ENCODE measurements around the gene EPS8.

EPS8 gene

DNA sequence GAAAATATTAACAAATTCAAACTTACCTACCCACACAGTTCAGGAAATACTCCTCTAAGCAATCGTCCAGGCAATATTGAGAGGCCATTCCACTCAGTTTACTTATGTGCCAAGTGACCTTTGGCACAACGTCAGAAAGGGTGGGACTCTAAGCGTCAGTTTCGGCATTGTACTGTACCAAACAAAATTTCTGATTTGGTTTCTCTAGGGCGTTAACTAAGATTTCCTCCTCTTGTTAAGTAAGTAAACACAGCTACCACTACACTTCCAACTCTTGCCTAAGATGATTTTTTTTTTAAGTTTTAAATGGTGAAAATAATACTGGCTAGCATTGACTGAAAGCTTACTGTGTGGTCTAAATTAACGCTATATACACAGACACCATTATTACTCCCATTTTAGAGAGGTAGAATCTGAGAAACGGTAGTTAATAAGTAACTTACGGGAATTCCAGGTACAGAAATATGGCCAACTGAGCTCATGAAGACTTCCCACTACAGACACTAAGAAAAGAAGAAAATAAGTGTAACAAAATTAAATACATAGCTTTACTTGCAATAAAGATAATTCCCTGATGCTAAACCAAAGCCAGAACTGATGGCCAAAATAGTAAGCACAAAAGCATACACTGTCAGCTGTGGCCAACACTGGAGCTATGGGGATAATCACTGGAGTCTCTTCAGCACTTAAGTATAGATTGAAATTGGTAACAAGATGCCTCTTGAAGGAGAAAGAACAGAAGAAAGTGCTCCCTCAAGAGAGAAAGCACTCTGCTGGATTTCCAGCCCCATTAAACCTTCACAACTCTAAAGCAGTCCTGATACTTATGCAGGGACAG, 76.1 kb downstream of the EPS8 start:
- no peak for DNase-seq

DNA sequence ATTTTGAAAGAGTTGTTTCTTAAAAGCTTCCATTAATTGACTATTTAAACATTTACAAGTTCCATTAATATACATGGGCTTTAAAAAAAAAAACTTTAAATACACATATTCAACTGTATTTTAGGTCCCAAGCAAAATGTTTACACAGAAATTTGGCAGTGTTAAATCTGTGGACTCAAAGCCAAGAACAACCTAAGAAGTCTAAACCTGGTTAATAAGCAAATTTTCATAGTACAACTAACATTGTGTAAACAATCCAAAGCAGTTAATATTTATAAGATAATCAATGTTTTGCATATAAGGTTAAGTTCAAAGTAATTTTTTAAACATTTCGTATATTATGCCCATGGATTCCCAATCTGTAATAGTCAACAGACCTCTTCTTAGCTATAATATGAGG, 77.0 kb downstream of the EPS8 start:
- no peak for DNase-seq

GRCh38 chr12:15710860-15711510, 78.2 kb downstream of the EPS8 start:
- DNase-seq: no peak

DNA sequence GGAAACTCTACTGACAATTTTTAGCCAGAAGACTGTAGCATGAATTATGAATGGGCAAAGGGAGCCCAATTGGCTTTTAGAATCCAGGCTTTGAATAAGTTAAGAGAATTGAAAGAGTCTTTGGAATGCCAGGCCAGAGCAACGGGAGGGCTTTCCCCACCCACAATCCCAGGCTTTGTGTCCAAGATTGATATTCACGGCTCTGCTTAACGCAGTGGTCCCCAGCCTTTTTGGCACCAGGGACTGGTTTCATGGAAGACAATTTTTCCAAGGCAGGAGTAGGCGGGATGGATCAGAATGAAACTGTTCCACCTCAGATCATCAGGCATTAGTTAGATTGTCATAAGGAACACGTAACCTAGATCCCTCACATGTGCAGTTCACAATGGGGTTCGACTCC, 79.6 kb downstream of the EPS8 start:
- no peak for DNase-seq

GRCh38 chr12:15708396-15709076, 80.7 kb downstream of the EPS8 start:
- no peak for DNase-seq

- no peak for DNase-seq
Observed at GRCh38 chr12:15707516-15708199, 81.5 kb downstream of the EPS8 start.

DNA sequence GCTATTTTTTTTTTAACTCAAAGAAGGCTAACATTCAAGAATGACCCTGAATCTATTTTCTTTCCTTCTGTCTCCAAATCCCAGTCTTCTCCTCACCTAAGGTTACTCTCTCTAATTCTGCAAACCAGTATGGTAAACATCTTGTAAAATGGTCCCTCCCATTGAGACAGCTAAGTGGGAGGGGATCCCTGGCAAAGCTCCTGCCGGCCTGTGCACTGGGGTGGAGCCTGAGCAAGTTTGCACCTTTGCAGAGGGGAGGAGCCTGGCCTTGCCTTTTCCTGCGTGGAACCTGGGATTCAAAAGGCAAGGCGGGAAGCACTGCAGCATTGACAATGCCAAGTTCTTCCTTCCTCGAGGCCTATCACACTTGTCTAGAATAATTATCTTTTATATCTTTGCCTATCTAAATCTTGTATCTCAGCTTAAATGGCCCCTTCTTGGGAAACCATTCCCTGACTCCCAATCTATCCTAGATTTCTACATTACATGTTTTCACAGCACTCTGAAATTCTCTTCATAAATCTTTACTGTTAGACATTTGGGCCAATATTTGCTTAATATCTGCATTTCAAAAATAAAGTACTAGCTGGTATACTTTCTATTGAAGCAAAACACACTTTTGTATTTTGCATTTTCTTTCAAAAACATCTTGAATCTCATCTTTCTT, 83.0 kb downstream of the EPS8 start:
- no peak for DNase-seq

DNA sequence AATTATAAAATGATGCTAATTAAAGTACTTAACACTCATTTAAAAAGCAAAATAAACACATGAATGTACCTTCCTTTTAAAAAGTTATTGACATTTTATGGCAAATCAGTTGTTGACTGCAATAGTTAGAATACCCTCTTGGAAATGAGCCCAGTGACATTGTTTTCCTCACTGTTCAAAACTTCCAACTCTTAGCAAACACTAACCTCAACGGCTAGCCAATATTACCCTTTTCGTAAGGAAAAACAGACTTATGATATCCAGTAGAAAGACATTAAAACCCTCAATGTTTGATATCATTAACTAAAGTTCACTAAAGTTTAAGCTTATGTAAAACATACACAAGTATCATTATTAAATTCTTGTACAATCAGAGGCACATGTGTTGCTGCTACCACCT, 83.6 kb downstream of the EPS8 start:
- DNase-seq: no peak

DNA sequence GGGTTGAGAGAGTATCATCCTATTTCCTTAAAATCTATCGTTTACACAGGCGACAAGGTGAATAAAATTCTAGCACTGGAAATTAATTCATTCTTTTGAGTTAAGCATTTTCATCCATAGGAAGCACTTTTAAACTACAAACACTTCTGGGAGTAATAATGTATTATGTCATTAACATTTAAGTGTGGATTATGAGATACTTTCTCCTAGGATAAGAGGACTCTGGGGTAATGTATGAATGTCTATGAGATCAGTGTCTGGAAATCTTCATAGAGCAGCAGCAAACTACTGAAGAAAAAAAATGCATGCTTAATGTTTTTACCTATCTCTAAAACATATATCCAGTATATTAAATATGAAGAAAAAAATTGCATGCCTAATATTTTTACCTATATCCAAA, 86.9 kb downstream of the EPS8 start:
- no peak for DNase-seq

- DNase-seq: no peak
Observed at GRCh38 chr12:15701631-15702156, 87.5 kb downstream of the EPS8 start.

- DNase-seq: no peak
Observed at GRCh38 chr12:15701206-15701605, 88.0 kb downstream of the EPS8 start.

DNA sequence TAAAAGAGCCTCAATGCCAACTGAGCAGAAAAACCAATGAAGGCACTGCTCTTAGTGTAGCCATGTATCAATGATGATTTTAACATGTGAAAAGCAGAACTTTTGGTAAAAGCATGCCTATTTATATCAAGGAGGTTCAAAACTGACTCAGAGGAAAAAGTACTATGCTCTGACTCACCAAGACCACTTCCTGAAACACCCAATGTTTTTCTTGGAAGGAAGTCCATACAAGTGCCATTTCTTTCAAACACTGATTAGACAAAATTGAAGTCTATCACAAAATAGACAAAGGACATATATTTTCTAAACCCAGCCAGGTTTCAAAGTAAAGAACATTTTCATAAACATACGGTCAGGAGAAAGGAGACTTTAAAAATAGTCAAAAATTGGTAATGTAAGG, 88.6 kb downstream of the EPS8 start:
- no peak for DNase-seq

GRCh38 chr12:15699886-15700285, 89.3 kb downstream of the EPS8 start:
- DNase-seq: no peak

DNA sequence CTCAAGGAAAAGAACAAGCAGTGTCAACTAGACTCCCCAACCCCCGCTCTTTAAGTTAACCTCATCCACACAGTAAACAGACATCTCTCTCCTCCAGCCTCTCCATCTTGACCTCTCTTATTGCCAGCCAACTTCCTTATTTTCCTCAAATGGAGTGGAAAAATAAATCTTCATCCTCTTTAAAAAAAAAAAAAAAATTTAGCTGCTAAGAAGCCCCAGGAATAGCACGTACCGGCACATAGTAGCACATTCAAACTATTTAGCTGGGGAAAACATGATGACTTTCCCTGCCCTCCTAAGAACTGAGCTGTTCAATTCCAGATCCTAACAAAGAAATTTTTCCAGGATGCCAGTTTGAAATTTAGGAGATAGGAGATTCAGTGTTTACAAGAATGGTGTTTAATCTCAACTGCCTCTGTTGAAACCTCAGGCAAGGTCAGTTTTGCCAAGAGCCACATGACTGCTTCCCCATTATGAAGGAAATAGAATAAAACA, 90.8 kb downstream of the EPS8 start:
- no peak for DNase-seq

DNA sequence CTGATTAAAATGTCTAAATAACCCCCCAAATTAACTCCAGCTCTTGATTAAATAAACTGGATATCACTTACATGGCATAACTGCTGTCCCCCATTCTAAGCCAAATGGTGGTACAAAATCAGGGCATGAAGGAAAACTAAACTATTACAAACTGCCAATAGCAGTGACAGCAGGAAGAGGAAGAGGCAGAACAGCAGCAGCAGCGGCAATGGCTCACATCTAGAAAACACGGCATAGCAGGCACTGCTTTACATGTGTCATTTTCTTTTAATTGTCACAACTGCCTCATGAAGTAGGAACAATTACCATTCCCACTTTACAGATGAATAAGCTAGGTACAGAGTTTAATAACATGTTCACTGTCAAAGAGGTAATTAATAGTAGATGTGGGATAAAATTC, 92.0 kb downstream of the EPS8 start:
- no peak for DNase-seq

GRCh38 chr12:15693228-15693911, 95.8 kb downstream of the EPS8 start:
- no peak for DNase-seq

DNA sequence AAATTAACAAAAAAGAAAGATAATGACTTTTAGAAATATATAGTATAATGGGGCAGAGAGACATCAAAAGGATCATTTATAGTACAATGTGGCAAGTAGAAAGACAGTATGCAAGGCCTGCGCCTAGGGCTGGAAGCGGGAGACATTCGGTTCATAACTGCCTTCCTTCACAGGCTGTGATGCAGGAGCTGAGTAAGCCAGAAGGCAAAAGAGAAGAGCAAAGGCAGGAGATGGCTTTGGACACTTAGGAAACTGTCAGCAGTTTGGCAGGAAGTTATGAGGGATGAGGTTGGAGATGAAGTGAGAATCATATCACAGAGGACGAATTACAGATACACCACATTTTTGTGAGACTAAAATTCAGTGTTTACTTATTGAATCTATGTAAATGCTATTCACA, 97.8 kb downstream of the EPS8 start:
- DNase-seq: no peak

GRCh38 chr12:15690320-15690719, 98.9 kb downstream of the EPS8 start:
- DNase-seq: no peak

DNA sequence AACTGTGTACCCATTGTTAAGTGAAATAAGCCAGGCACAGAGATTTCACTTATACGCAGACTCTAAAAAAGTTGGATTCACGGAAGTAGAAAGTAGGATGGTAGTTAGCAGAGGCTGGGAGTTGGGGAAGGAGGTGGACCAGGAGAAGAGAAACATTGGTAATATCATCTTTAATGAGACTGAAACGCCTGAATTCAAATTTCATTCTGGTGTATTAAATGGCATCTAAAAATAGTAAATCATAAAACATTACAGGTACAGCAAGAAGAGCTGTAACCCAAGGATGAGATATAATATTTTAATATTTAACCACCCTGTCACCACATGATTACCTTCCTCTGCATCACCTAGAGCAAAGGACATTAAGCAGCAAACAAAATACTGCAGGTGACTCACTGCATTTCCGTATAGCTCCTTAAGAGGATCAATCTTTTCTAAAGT, 99.4 kb downstream of the EPS8 start:
- no peak for DNase-seq

- no peak for DNase-seq
Observed at GRCh38 chr12:15688838-15689625, 100.2 kb downstream of the EPS8 start.

- no peak for DNase-seq
Observed at GRCh38 chr12:15688202-15688736, 100.9 kb downstream of the EPS8 start.

All from activated CD8-positive, alpha-beta memory T cell treated with anti-CD3 and anti-CD28 coated beads, Interleukin-2, amount 50 U/mL, for 4 hours (primary cell).